MCF 10A (cell line): ENCODE results near the gene SGTA. TPM values are rescaled to one million over a fixed set of nuclear protein-coding genes. Genes with fewer than 3 reads are reported as not detected.

Experiments used
- BruUV-seq: library from RNA; stranded (reverse); fragments of 400-500 nt; replicated peaks from 2 replicates; lab custom pipeline; 2021; lab: Mats Ljungman, UMichigan
- CTCF ChIA-PET: fragments of 300-600 bp; sonication (Branson Sonifier 250); formaldehyde crosslinking; extraction: SDS; loops from one replicate; lab custom pipeline; 2021; ENCODE audit warnings: antibody characterized with exemption, inconsistent platforms; lab: Yijun Ruan, JAX
- POLR2A ChIA-PET: fragments of 300-600, 350-650 bp; sonication (Branson Sonifier 250); formaldehyde crosslinking; extraction: SDS; loops from one replicate; lab custom pipeline; 2020; ENCODE audit warnings: antibody characterized with exemption, inconsistent platforms; lab: Yijun Ruan, JAX
- DNase-seq: peaks from one replicate; pipeline ENCODE4 v3.0.0-alpha.2; 2018; ENCODE audit not compliant: unreplicated experiment
- H3K27ac Mint-ChIP-seq: one replicate; pipeline ENCODE4 v1.8.0; 2022; ENCODE audit warnings: mild to moderate bottlenecking, low read depth, mixed read lengths; ENCODE audit not compliant: unreplicated experiment
- H3K27me3 Mint-ChIP-seq: one replicate; pipeline ENCODE4 v1.8.0; 2022; ENCODE audit warnings: mixed read lengths; ENCODE audit not compliant: insufficient read depth, unreplicated experiment
- H3K36me3 Mint-ChIP-seq: one replicate; pipeline ENCODE4 v1.8.0; 2022; ENCODE audit warnings: mild to moderate bottlenecking, moderate library complexity, mixed read lengths; ENCODE audit not compliant: insufficient read depth, unreplicated experiment
- H3K4me1 Mint-ChIP-seq: one replicate; pipeline ENCODE4 v1.8.0; 2022; ENCODE audit warnings: mixed read lengths; ENCODE audit not compliant: insufficient read depth, unreplicated experiment
- H3K4me3 Mint-ChIP-seq: one replicate; pipeline ENCODE4 v1.8.0; 2022; ENCODE audit warnings: mild to moderate bottlenecking, moderate library complexity, mixed read lengths; ENCODE audit not compliant: unreplicated experiment
- H3K9me3 Mint-ChIP-seq: one replicate; pipeline ENCODE4 v1.8.0; 2022; ENCODE audit warnings: mixed read lengths; ENCODE audit not compliant: unreplicated experiment
- CTCF ChIP-seq: fragments of 200-600 bp; IDR thresholded peaks from one replicate; pipeline ENCODE4 v1.8.0; 2022; ENCODE audit warnings: antibody characterized with exemption, mild to moderate bottlenecking; ENCODE audit not compliant: unreplicated experiment
- intact Hi-C: fragments of 100-400 bp; cut with micrococcal nuclease; formaldehyde crosslinking; loops from 2 replicates; pipeline ENCODE4 v1.14.1; 2022
- total RNA-seq: library from RNA; stranded (reverse); gene quantifications from 2 replicates; pipeline ENCODE4 v1.2.3, GENCODE V29; 2022

Gene SGTA
- total RNA-seq, 1 experiment from 2014 or later: 66.6 TPM

GRCh38 chr19:2720777-2721569 is 62.1 kb downstream of the SGTA start, which contains the start of gene DIRAS1:
TSS of gene DIRAS1 (minus strand) at chr19:2721372. CDS start at chr19:2717806, 3,566 bp downstream.
- no peak for TF ChIP-seq CTCF
- no peaks in the 10 kb centered on the region for H3K27me3 Mint-ChIP-seq
- DNase-seq: no peak

GRCh38 chr19:2719920-2720776 is 62.9 kb downstream of the SGTA start:
- H3K36me3 Mint-ChIP-seq: no peaks in the 10 kb centered on the region
- H3K4me3 Mint-ChIP-seq: no peak overlapping the region
- peaks cover 9% of the 10 kb centered on the region for H3K9me3 Mint-ChIP-seq
- peak; percentile 12 for DNase-seq
- CTCF ChIA-PET: no interaction called here
- no peaks in the 10 kb centered on the region for H3K4me1 Mint-ChIP-seq
- H3K27ac Mint-ChIP-seq: no peak overlapping the region
- no peak for TF ChIP-seq CTCF
- no TSS peak for BruUV-seq
- H3K27me3 Mint-ChIP-seq: no peaks in the 10 kb centered on the region
- POLR2A ChIA-PET: no interaction called here
- intact Hi-C loops: no loop called here

More at GRCh38 chr19:2720777-2721569, 62.1 kb downstream of the SGTA start, which contains the start of gene DIRAS1:
- no peaks in the 10 kb centered on the region for H3K4me1 Mint-ChIP-seq
- CTCF ChIA-PET: no interaction called here
- H3K9me3 Mint-ChIP-seq: peaks cover 2% of the 10 kb centered on the region
- POLR2A ChIA-PET: no interaction called here
- no peaks in the 10 kb centered on the region for H3K36me3 Mint-ChIP-seq
- H3K27ac Mint-ChIP-seq: peak within 1 kb of the TSS; percentile 27
- no peak within 1 kb of the TSS for H3K4me3 Mint-ChIP-seq
- no TSS peak for BruUV-seq
- intact Hi-C loops: no loop called here

- CTCF ChIA-PET: interaction anchor here (1.3 kb wide), 1 partner anchor 71 kb away, joined by 5 read pairs; no protein-coding TSS in a partner anchor
- no peak for DNase-seq
- POLR2A ChIA-PET: no interaction called here
- H3K4me3 Mint-ChIP-seq: no peak overlapping the region
- no TSS peak for BruUV-seq
- intact Hi-C loops: no loop called here
- no peak overlapping the region for H3K27ac Mint-ChIP-seq
- no peak for TF ChIP-seq CTCF
- H3K9me3 Mint-ChIP-seq: peaks cover 9% of the 10 kb centered on the region
- no peaks in the 10 kb centered on the region for H3K27me3 Mint-ChIP-seq
- no peaks in the 10 kb centered on the region for H3K4me1 Mint-ChIP-seq
- H3K36me3 Mint-ChIP-seq: no peaks in the 10 kb centered on the region
These were observed 63.8 kb downstream of the SGTA start for GRCh38 chr19:2719232-2719735.
